IPS DF 6.9 (cell line): Measurements from ENCODE around the gene FAM47E.

ENCODE experiments used
- DNase-seq: peaks from one replicate; pipeline ENCODE4 v3.0.0-alpha.2; 2013; ENCODE audit warnings: low read depth, low spot score
- H3K27ac ChIP-seq: one replicate; pipeline ENCODE4 v1.5.1; 2013; ENCODE audit warnings: low read length, control low read depth
- H3K27me3 ChIP-seq: 2 replicates; pipeline ENCODE4 v1.6.1; 2013; ENCODE audit warnings: mild to moderate bottlenecking, low read length; ENCODE audit not compliant: control insufficient read depth, insufficient read depth
- H3K36me3 ChIP-seq: 2 replicates; pipeline ENCODE4 v1.6.1; 2013; ENCODE audit warnings: low read length; ENCODE audit not compliant: control insufficient read depth, insufficient read depth
- H3K4me1 ChIP-seq: 2 replicates; pipeline ENCODE4 v1.6.1; 2013; ENCODE audit warnings: low read length; ENCODE audit not compliant: control insufficient read depth, insufficient read depth
- H3K4me3 ChIP-seq: 2 replicates; pipeline ENCODE4 v1.5.1; 2013; ENCODE audit warnings: mild to moderate bottlenecking, low read length
- H3K9me3 ChIP-seq: 2 replicates; pipeline ENCODE4 v1.6.1; 2013; ENCODE audit warnings: low read length, inconsistent platforms; ENCODE audit not compliant: control insufficient read depth, insufficient read depth
- WGBS: extraction: QIAGEN DNeasy Blood & Tissue Kit; methylation state at CpG from one replicate; pipeline ENCODE4 v1.1.7; 2013; ENCODE audit warnings: mixed read lengths, missing lambda C conversion rate; ENCODE audit not compliant: insufficient read length, insufficient coverage; 5-methylcytosine and 5-hydroxymethylcytosine counted together

FAM47E gene

GRCh38 chr4:76211769-76212708 lies 39.5 kb upstream of the FAM47E start:
- WGBS, result no CpG with 5 or more reads among the region's 6 CpGs
- no peaks in the 10 kb centered on the region for H3K27me3 ChIP-seq
- no peak overlapping the region for H3K27ac ChIP-seq
- no peak for DNase-seq
- H3K36me3 ChIP-seq, result no peaks in the 10 kb centered on the region
- no peaks in the 10 kb centered on the region for H3K9me3 ChIP-seq
- peaks cover 5% of the 10 kb centered on the region; the same call in 1 of the 2 replicates for H3K4me1 ChIP-seq
- H3K4me3 ChIP-seq, result no peak overlapping the region

GRCh38 chr4:76212851-76213414 lies 38.6 kb upstream of the FAM47E start:
- DNase-seq, result no peak
- Histone ChIP-seq H3K36me3 (no peaks in the 10 kb centered on the region), H3K27ac (no peak overlapping the region), H3K27me3 (no peaks in the 10 kb centered on the region), H3K9me3 (no peaks in the 10 kb centered on the region), H3K4me3 (peak overlapping the region; percentile 82; the same call in 1 of the 2 replicates), H3K4me1 (peaks cover 6% of the 10 kb centered on the region; the same call in 1 of the 2 replicates)
- no CpG with 5 or more reads among the region's 14 CpGs for WGBS

GRCh38 chr4:76213415-76214176 lies 37.9 kb upstream of the FAM47E start, which contains the start of gene SCARB2:
Gene SCARB2, minus strand, starts transcription at chr4:76213824. Its CDS starts 281 bp downstream, at chr4:76213543.
- no peak for DNase-seq
- H3K4me1 ChIP-seq, result peaks cover 6% of the 10 kb centered on the region; the same call in 1 of the 2 replicates
- no peaks in the 10 kb centered on the region for H3K27me3 ChIP-seq
- peak within 1 kb of the TSS; percentile 82 for H3K4me3 ChIP-seq
- no peaks in the 10 kb centered on the region for H3K36me3 ChIP-seq
- H3K27ac ChIP-seq, result no peak within 1 kb of the TSS
- WGBS, result no CpG with 5 or more reads among the region's 94 CpGs
- H3K9me3 ChIP-seq, result no peaks in the 10 kb centered on the region

GRCh38 chr4:76214177-76214675 lies 37.3 kb upstream of the FAM47E start:
- Histone ChIP-seq H3K4me1 (peaks cover 6% of the 10 kb centered on the region; the same call in 1 of the 2 replicates), H3K27ac (no peak overlapping the region), H3K27me3 (no peaks in the 10 kb centered on the region), H3K9me3 (no peaks in the 10 kb centered on the region), H3K4me3 (peak overlapping the region; percentile 82; the same call in 1 of the 2 replicates), H3K36me3 (no peaks in the 10 kb centered on the region)
- no CpG with 5 or more reads among the region's 10 CpGs for WGBS
- no peak for DNase-seq

- H3K4me1 ChIP-seq, result peaks cover 6% of the 10 kb centered on the region; the same call in 1 of the 2 replicates
Observed at GRCh38 chr4:76215077-76215476, 36.4 kb upstream of the FAM47E start.

GRCh38 chr4:76216524-76216923 lies 35.0 kb upstream of the FAM47E start:
- H3K4me3 ChIP-seq, result no peak overlapping the region
- no peaks in the 10 kb centered on the region for H3K27me3 ChIP-seq
- WGBS, result no CpG with 5 or more reads among the region's 2 CpGs
- no peak overlapping the region for H3K27ac ChIP-seq
- no peak for DNase-seq
- no peaks in the 10 kb centered on the region for H3K36me3 ChIP-seq
- peaks cover 6% of the 10 kb centered on the region; the same call in 1 of the 2 replicates for H3K4me1 ChIP-seq
- H3K9me3 ChIP-seq, result no peaks in the 10 kb centered on the region

More at GRCh38 chr4:76215077-76215476, 36.4 kb upstream of the FAM47E start:
- H3K27me3 ChIP-seq, result no peaks in the 10 kb centered on the region
- H3K4me3 ChIP-seq, result no peak overlapping the region
- WGBS, result no CpG with 5 or more reads among the region's 3 CpGs
- H3K27ac ChIP-seq, result no peak overlapping the region
- H3K9me3 ChIP-seq, result no peaks in the 10 kb centered on the region
- H3K36me3 ChIP-seq, result no peaks in the 10 kb centered on the region
- DNase-seq, result no peak

- no peaks in the 10 kb centered on the region for H3K9me3 ChIP-seq
- DNase-seq, result no peak
- no CpG with 5 or more reads among the region's 6 CpGs for WGBS
- peaks cover 6% of the 10 kb centered on the region; the same call in 1 of the 2 replicates for H3K4me1 ChIP-seq
- no peak overlapping the region for H3K27ac ChIP-seq
- no peaks in the 10 kb centered on the region for H3K27me3 ChIP-seq
- H3K4me3 ChIP-seq, result no peak overlapping the region
- no peaks in the 10 kb centered on the region for H3K36me3 ChIP-seq
Observed at GRCh38 chr4:76216975-76217814, 34.3 kb upstream of the FAM47E start.

GRCh38 chr4:76219299-76220055 lies 32.0 kb upstream of the FAM47E start:
- DNase-seq, result no peak
- Histone ChIP-seq H3K9me3 (no peaks in the 10 kb centered on the region), H3K4me3 (no peak overlapping the region), H3K27ac (no peak overlapping the region), H3K27me3 (no peaks in the 10 kb centered on the region), H3K4me1 (peaks cover 4% of the 10 kb centered on the region; the same call in 1 of the 2 replicates), H3K36me3 (no peaks in the 10 kb centered on the region)
- WGBS, result no CpG with 5 or more reads among the region's 7 CpGs

GRCh38 chr4:76224171-76224570 lies 27.4 kb upstream of the FAM47E start:
- Histone ChIP-seq H3K4me3 (no peak overlapping the region), H3K27me3 (no peaks in the 10 kb centered on the region), H3K9me3 (no peaks in the 10 kb centered on the region), H3K4me1 (no peaks in the 10 kb centered on the region), H3K36me3 (no peaks in the 10 kb centered on the region), H3K27ac (no peak overlapping the region)
- DNase-seq, result no peak
- WGBS, result no CpG with 5 or more reads among the region's 3 CpGs
